PC-3 (cell line): ENCODE measurements around the gene WDFY3. TPM values are rescaled to one million over a fixed set of nuclear protein-coding genes. Genes with fewer than 3 reads are reported as not detected.

ENCODE experiments used
- ATAC-seq: fragments of 200-7000 bp; cut with Tn5 transposase; 2 replicates; pipeline ENCODE4 v1.9.1; 2020; ENCODE audit warnings: mild to moderate bottlenecking, moderate library complexity
- BruUV-seq: library from RNA; stranded (reverse); fragments of 400-500 nt; replicated peaks from 2 replicates; lab custom pipeline; 2021; lab: Mats Ljungman, UMichigan
- CTCF ChIA-PET: fragments of 300-600 bp; sonication (Branson Sonifier 250); formaldehyde crosslinking; loops from one replicate; lab custom pipeline; 2022; ENCODE audit warnings: antibody characterized with exemption; lab: Charles Lee
- POLR2A ChIA-PET: fragments of 300-600 bp; sonication (Branson Sonifier 250); formaldehyde crosslinking; loops from one replicate; lab custom pipeline; 2022; ENCODE audit warnings: antibody characterized with exemption; ENCODE audit not compliant: unreplicated experiment; lab: Charles Lee
- DNase-seq: peaks from one replicate; pipeline ENCODE4 v3.0.0-alpha.2; 2015
- H2AFZ ChIP-seq: fragments of 300-600 bp; sonication (generic); 2 replicates; pipeline ENCODE4 v1.6.0; 2016; ENCODE audit warnings: antibody characterized with exemption, low read length
- H3F3A ChIP-seq: fragments of 300-600 bp; sonication (generic); one replicate; pipeline ENCODE4 v1.6.0; 2017; ENCODE audit warnings: antibody characterized with exemption, low read length, control low read depth, mild to moderate bottlenecking; ENCODE audit not compliant: unreplicated experiment
- H3K27ac ChIP-seq: fragments of 300-600 bp; sonication (generic); 2 replicates; pipeline ENCODE4 v1.5.1; 2016; ENCODE audit warnings: mild to moderate bottlenecking, low read length
- H3K27me3 ChIP-seq: fragments of 300-600 bp; sonication (generic); 2 replicates; pipeline ENCODE4 v1.6.1; 2016; ENCODE audit warnings: low read length, mixed read lengths
- H3K36me3 ChIP-seq: fragments of 300-600 bp; sonication (generic); 2 replicates; pipeline ENCODE4 v1.6.1; 2016; ENCODE audit warnings: low read depth, mixed run types, low read length, mixed read lengths
- H3K4me1 ChIP-seq: fragments of 300-600 bp; sonication (generic); 2 replicates; pipeline ENCODE4 v1.5.1; 2016; ENCODE audit warnings: low read length; ENCODE audit not compliant: insufficient read depth
- H3K4me2 ChIP-seq: fragments of 300-600 bp; sonication (generic); 2 replicates; pipeline ENCODE4 v1.6.0; 2016; ENCODE audit warnings: low read length
- H3K4me3 ChIP-seq: fragments of 300-600 bp; sonication (generic); 2 replicates; pipeline ENCODE4 v1.5.1; 2016; ENCODE audit warnings: mild to moderate bottlenecking, low read length, mixed read lengths
- H3K79me2 ChIP-seq: fragments of 300-600 bp; sonication (generic); 2 replicates; pipeline ENCODE4 v1.6.1; 2017; ENCODE audit warnings: low read length, mixed read lengths
- H3K9ac ChIP-seq: fragments of 300-600 bp; sonication (generic); 2 replicates; pipeline ENCODE4 v1.6.0; 2016; ENCODE audit warnings: mild to moderate bottlenecking, low read length
- H3K9me2 ChIP-seq: fragments of 300-600 bp; sonication (generic); replicated peaks from 2 replicates; pipeline ENCODE4 v1.6.1; 2016; ENCODE audit warnings: mixed run types, low read length, mixed read lengths
- H3K9me3 ChIP-seq: fragments of 300-600 bp; sonication (generic); 2 replicates; pipeline ENCODE4 v1.6.1; 2016; ENCODE audit warnings: low read length, mixed read lengths
- H4K20me1 ChIP-seq: fragments of 300-600 bp; sonication (generic); 2 replicates; pipeline ENCODE4 v1.6.1; 2016; ENCODE audit warnings: low read length, mixed read lengths
- CTCF ChIP-seq: fragments of 300-600 bp; sonication (generic); conservative IDR thresholded peaks from 2 replicates; pipeline ENCODE4 v1.5.1; 2017; ENCODE audit warnings: antibody characterized with exemption, low read depth, mild to moderate bottlenecking, low read length
- EZH2 ChIP-seq: fragments of 300-600 bp; sonication (generic); IDR thresholded peaks from one replicate; pipeline ENCODE4 v1.6.1; 2017; ENCODE audit warnings: antibody characterized with exemption, mild to moderate bottlenecking, low read length; ENCODE audit not compliant: unreplicated experiment
- EZH2phosphoT487 ChIP-seq: fragments of 300-600 bp; sonication (generic); IDR thresholded peaks from 2 replicates; pipeline ENCODE4 v1.6.1; 2018; ENCODE audit warnings: mild to moderate bottlenecking, antibody characterized with exemption, low read length, borderline replicate concordance
- intact Hi-C: fragments of 100-400 bp; cut with micrococcal nuclease; formaldehyde crosslinking; loops from 2 replicates; pipeline ENCODE4 v1.9.0; 2023
- total RNA-seq: library from RNA; depleted of rRNA; stranded (reverse); fragments of >200 nt; gene quantifications from 2 replicates; pipeline ENCODE4 v1.2.3, GENCODE V29; 2014

Gene WDFY3
- total RNA-seq, 1 experiment from 2014 or later = 23.1 TPM

GRCh38 chr4:84778041-84778440 is 188.4 kb downstream of the WDFY3 start:
- Histone ChIP-seq H3K4me2 (no peak overlapping the region), H3F3A (no peaks in the 10 kb centered on the region), H2AFZ (no peak overlapping the region), H3K9ac (no peak overlapping the region), H3K9me2 (no peaks in the 10 kb centered on the region), H3K4me1 (no peaks in the 10 kb centered on the region), H4K20me1 (no peaks in the 10 kb centered on the region), H3K27ac (no peak overlapping the region), H3K4me3 (no peak overlapping the region), H3K27me3 (no peaks in the 10 kb centered on the region), H3K9me3 (no peaks in the 10 kb centered on the region), H3K79me2 (no peaks in the 10 kb centered on the region), H3K36me3 (no peaks in the 10 kb centered on the region; the same call in none of the 2 replicates)
- TF ChIP-seq CTCF (no peak), EZH2 (no peak), EZH2phosphoT487 (no peak)
- CTCF ChIA-PET = no interaction called here
- intact Hi-C loops = no loop called here
- no TSS peak for BruUV-seq
- POLR2A ChIA-PET = no interaction called here
- DNase-seq = no peak
- no peak for ATAC-seq

- no peak for ATAC-seq
- Histone ChIP-seq H3K4me3 (no peak overlapping the region), H3F3A (no peaks in the 10 kb centered on the region), H3K4me1 (no peaks in the 10 kb centered on the region), H3K27ac (no peak overlapping the region), H3K9me2 (no peaks in the 10 kb centered on the region), H3K4me2 (no peak overlapping the region), H3K9me3 (no peaks in the 10 kb centered on the region), H2AFZ (no peak overlapping the region), H3K79me2 (no peaks in the 10 kb centered on the region), H3K36me3 (no peaks in the 10 kb centered on the region), H4K20me1 (no peaks in the 10 kb centered on the region), H3K27me3 (no peaks in the 10 kb centered on the region), H3K9ac (no peak overlapping the region)
- BruUV-seq = no TSS peak
- CTCF ChIA-PET = no interaction called here
- POLR2A ChIA-PET = no interaction called here
- no peak for DNase-seq
- TF ChIP-seq EZH2 (no peak), EZH2phosphoT487 (no peak), CTCF (no peak)
- intact Hi-C loops = no loop called here
Observed at GRCh38 chr4:84767168-84767567, 199.3 kb downstream of the WDFY3 start.

GRCh38 chr4:84753321-84753972 is 213.0 kb downstream of the WDFY3 start:
- no peak overlapping the region for H2AFZ ChIP-seq
- no peak overlapping the region for H3K4me2 ChIP-seq
- TF ChIP-seq EZH2phosphoT487 (no peak), CTCF (no peak), EZH2 (no peak)
- H3K27me3 ChIP-seq = no peaks in the 10 kb centered on the region
- no peak for DNase-seq
- ChIA-PET CTCF (no interaction called here), POLR2A (no interaction called here)
- no peaks in the 10 kb centered on the region for H3K79me2 ChIP-seq
- H3K9me2 ChIP-seq = no peaks in the 10 kb centered on the region
- H3K36me3 ChIP-seq = peaks cover 4% of the 10 kb centered on the region; the same call in 1 of the 2 replicates
- no peaks in the 10 kb centered on the region for H3F3A ChIP-seq
- no TSS peak for BruUV-seq
- no peaks in the 10 kb centered on the region for H4K20me1 ChIP-seq
- no peaks in the 10 kb centered on the region for H3K9me3 ChIP-seq
- intact Hi-C loops = no loop called here
- H3K4me1 ChIP-seq = no peaks in the 10 kb centered on the region
- ATAC-seq = no peak
- no peak overlapping the region for H3K27ac ChIP-seq
- H3K4me3 ChIP-seq = no peak overlapping the region
- H3K9ac ChIP-seq = no peak overlapping the region
